DND-41 (cell line): ENCODE results near the gene RASSF10.

Source experiments
- ATAC-seq: fragments of 200-7000 bp; cut with Tn5 transposase; 3 replicates; pipeline ENCODE4 v1.9.1; 2021; ENCODE audit warnings: low read depth; ENCODE audit not compliant: insufficient read depth
- DNase-seq: peaks from one replicate; pipeline ENCODE4 v3.0.0-alpha.2; 2020
- H2AFZ ChIP-seq: 2 replicates; pipeline ENCODE4 v1.6.0; 2012; ENCODE audit warnings: low read depth, low read length
- H3K27ac ChIP-seq: 2 replicates; pipeline ENCODE4 v1.5.1; 2012; ENCODE audit warnings: low read length, inconsistent platforms
- H3K27me3 ChIP-seq: fragments of 200-600 bp; sonication (generic); 2 replicates; pipeline ENCODE4 v1.6.0; 2012; ENCODE audit warnings: low read length, mild to moderate bottlenecking, inconsistent platforms; ENCODE audit not compliant: insufficient read depth, poor library complexity
- H3K36me3 ChIP-seq: 2 replicates; pipeline ENCODE4 v1.5.1; 2012; ENCODE audit warnings: low read length, inconsistent platforms; ENCODE audit not compliant: insufficient read depth
- H3K4me1 ChIP-seq: 2 replicates; pipeline ENCODE4 v1.5.1; 2012; ENCODE audit warnings: mild to moderate bottlenecking, low read length; ENCODE audit not compliant: insufficient read depth
- H3K4me2 ChIP-seq: 2 replicates; pipeline ENCODE4 v1.6.0; 2012; ENCODE audit warnings: mild to moderate bottlenecking, moderate library complexity, low read length, inconsistent platforms; ENCODE audit not compliant: insufficient read depth
- H3K4me3 ChIP-seq, 2 experiments: fragments of 200-600 bp in 1 of 2; shearing (Covaris generic) in 1 of 2; 2 replicates each; pipeline ENCODE4 v1.5.1; 2012 to 2016; ENCODE audit warnings: inconsistent platforms in 2 of 2, low read length in 2 of 2, mild to moderate bottlenecking in 2 of 2, low read depth in 1 of 2, moderate library complexity in 1 of 2
- H3K79me2 ChIP-seq: 2 replicates; pipeline ENCODE4 v1.6.0; 2012; ENCODE audit warnings: low read length, inconsistent platforms; ENCODE audit not compliant: insufficient read depth
- H3K9ac ChIP-seq: 2 replicates; pipeline ENCODE4 v1.6.0; 2012; ENCODE audit warnings: low read depth, mild to moderate bottlenecking, inconsistent platforms, low read length, moderate library complexity
- H3K9me3 ChIP-seq: 2 replicates; pipeline ENCODE4 v1.5.1; 2012; ENCODE audit warnings: low read length, moderate library complexity, mild to moderate bottlenecking, inconsistent platforms; ENCODE audit not compliant: insufficient read depth, severe bottlenecking
- H4K20me1 ChIP-seq: 2 replicates; pipeline ENCODE4 v1.6.0; 2012; ENCODE audit warnings: low read length; ENCODE audit not compliant: insufficient read depth
- CTCF ChIP-seq: IDR thresholded peaks from 2 replicates; pipeline ENCODE4 v1.5.1; 2012; ENCODE audit warnings: borderline replicate concordance, low read length, moderate library complexity, mild to moderate bottlenecking; ENCODE audit not compliant: poor library complexity, severe bottlenecking; ENCODE audit errors: extremely low read depth
- EZH2 ChIP-seq: IDR thresholded peaks from 3 replicates; pipeline ENCODE4 v1.6.1; 2012; ENCODE audit warnings: borderline replicate concordance, low read depth, mild to moderate bottlenecking, moderate library complexity, low read length, inconsistent platforms; ENCODE audit not compliant: severe bottlenecking

The RASSF10 gene

GRCh38 chr11:12989428-12990161, 19.5 kb upstream of the RASSF10 start:
- Histone ChIP-seq H3K9me3 (no peaks in the 10 kb centered on the region), H2AFZ (no peak overlapping the region), H3K36me3 (no peaks in the 10 kb centered on the region), H3K4me3 (no peak overlapping the region), H3K27me3 (no peaks in the 10 kb centered on the region), H4K20me1 (no peaks in the 10 kb centered on the region), H3K27ac (no peak overlapping the region), H3K4me1 (no peaks in the 10 kb centered on the region), H3K9ac (no peak overlapping the region), H3K79me2 (no peaks in the 10 kb centered on the region), H3K4me2 (no peak overlapping the region)
- ATAC-seq, result no peak
- TF ChIP-seq CTCF (no peak), EZH2 (no peak)
- DNase-seq, result no peak

GRCh38 chr11:12990162-12990480, 19.0 kb upstream of the RASSF10 start:
- no peak overlapping the region for H3K27ac ChIP-seq
- no peak overlapping the region for H3K4me2 ChIP-seq
- H2AFZ ChIP-seq, result no peak overlapping the region
- no peaks in the 10 kb centered on the region for H3K9me3 ChIP-seq
- TF ChIP-seq EZH2, result no peak
- TF ChIP-seq CTCF, result no peak
- H3K4me1 ChIP-seq, result no peaks in the 10 kb centered on the region
- H3K79me2 ChIP-seq, result no peaks in the 10 kb centered on the region
- no peak overlapping the region for H3K4me3 ChIP-seq
- DNase-seq (no peak), ATAC-seq (no peak)
- no peaks in the 10 kb centered on the region for H3K36me3 ChIP-seq
- no peaks in the 10 kb centered on the region for H4K20me1 ChIP-seq
- no peak overlapping the region for H3K9ac ChIP-seq
- H3K27me3 ChIP-seq, result no peaks in the 10 kb centered on the region

- no peak overlapping the region for H2AFZ ChIP-seq
- DNase-seq (no peak), ATAC-seq (no peak)
- TF ChIP-seq EZH2 (no peak), CTCF (no peak)
- no peaks in the 10 kb centered on the region for H4K20me1 ChIP-seq
- no peaks in the 10 kb centered on the region for H3K79me2 ChIP-seq
- no peaks in the 10 kb centered on the region for H3K9me3 ChIP-seq
- H3K36me3 ChIP-seq, result no peaks in the 10 kb centered on the region
- H3K4me2 ChIP-seq, result no peak overlapping the region
- H3K4me3 ChIP-seq, result no peak overlapping the region
- no peaks in the 10 kb centered on the region for H3K27me3 ChIP-seq
- H3K4me1 ChIP-seq, result no peaks in the 10 kb centered on the region
- no peak overlapping the region for H3K9ac ChIP-seq
- H3K27ac ChIP-seq, result no peak overlapping the region
These were observed 17.7 kb upstream of the RASSF10 start for GRCh38 chr11:12991426-12991825.

- no peaks in the 10 kb centered on the region for H3K79me2 ChIP-seq
- DNase-seq (no peak), ATAC-seq (no peak)
- H3K27me3 ChIP-seq, result no peaks in the 10 kb centered on the region
- H3K4me2 ChIP-seq, result no peak overlapping the region
- no peak overlapping the region for H2AFZ ChIP-seq
- no peak overlapping the region for H3K27ac ChIP-seq
- no peaks in the 10 kb centered on the region for H3K36me3 ChIP-seq
- no peak overlapping the region for H3K4me3 ChIP-seq
- H3K9ac ChIP-seq, result no peak overlapping the region
- H4K20me1 ChIP-seq, result no peaks in the 10 kb centered on the region
- H3K4me1 ChIP-seq, result no peaks in the 10 kb centered on the region
- H3K9me3 ChIP-seq, result no peaks in the 10 kb centered on the region
- TF ChIP-seq CTCF (no peak), EZH2 (no peak)
These were observed 15.5 kb upstream of the RASSF10 start for GRCh38 chr11:12993626-12994025.
